ENCODE results near the gene CSAD.

Gene CSAD

DNA sequence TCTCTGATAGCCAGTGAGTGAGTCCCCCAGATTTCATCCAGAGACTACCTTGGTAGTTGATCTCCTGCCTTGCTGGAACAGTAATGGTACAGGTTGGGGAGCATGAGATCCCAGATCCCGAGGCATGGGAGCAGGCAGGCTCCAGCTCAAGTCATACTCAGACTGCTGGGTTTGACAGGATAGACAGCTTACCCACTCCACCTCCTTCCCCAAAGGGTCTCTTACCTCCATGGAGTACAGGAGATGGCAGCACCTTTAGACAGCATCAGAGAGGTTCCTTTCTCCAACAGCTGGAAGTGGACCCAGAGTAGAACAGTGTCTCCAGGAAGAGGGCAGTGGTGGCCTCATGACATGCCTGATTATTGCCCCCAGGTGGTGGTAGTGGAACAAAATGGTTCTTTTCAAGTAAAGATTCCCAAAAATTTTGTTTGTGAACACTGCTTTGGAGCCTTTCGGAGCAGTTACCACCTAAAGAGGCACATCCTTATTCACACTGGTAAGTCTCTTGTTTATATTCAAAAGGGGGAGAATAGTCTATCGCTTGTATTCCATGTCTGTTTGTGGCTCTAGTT is 4.9 kb upstream of the CSAD start:
- no peak for ATAC-seq
- TF ChIP-seq, protein P1, sequence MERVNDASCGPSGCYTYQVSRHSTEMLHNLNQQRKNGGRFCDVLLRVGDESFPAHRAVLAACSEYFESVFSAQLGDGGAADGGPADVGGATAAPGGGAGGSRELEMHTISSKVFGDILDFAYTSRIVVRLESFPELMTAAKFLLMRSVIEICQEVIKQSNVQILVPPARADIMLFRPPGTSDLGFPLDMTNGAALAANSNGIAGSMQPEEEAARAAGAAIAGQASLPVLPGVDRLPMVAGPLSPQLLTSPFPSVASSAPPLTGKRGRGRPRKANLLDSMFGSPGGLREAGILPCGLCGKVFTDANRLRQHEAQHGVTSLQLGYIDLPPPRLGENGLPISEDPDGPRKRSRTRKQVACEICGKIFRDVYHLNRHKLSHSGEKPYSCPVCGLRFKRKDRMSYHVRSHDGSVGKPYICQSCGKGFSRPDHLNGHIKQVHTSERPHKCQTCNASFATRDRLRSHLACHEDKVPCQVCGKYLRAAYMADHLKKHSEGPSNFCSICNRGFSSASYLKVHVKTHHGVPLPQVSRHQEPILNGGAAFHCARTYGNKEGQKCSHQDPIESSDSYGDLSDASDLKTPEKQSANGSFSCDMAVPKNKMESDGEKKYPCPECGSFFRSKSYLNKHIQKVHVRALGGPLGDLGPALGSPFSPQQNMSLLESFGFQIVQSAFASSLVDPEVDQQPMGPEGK (CRISPR knock-in tag; IDR thresholded peaks at IDR 0.05; ENCODE audit: borderline replicate concordance), result no peak
- TF ChIP-seq, protein P2, sequence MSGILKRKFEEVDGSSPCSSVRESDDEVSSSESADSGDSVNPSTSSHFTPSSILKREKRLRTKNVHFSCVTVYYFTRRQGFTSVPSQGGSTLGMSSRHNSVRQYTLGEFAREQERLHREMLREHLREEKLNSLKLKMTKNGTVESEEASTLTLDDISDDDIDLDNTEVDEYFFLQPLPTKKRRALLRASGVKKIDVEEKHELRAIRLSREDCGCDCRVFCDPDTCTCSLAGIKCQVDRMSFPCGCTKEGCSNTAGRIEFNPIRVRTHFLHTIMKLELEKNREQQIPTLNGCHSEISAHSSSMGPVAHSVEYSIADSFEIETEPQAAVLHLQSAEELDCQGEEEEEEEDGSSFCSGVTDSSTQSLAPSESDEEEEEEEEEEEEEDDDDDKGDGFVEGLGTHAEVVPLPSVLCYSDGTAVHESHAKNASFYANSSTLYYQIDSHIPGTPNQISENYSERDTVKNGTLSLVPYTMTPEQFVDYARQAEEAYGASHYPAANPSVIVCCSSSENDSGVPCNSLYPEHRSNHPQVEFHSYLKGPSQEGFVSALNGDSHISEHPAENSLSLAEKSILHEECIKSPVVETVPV (CRISPR knock-in tag; IDR thresholded peaks at IDR 0.05), result no peak
- TF ChIP-seq ZC3H10 (CRISPR knock-in tag; IDR thresholded peaks at IDR 0.05) (no peak), ZFP3 (CRISPR knock-in tag; IDR thresholded peaks at IDR 0.05) (no peak), BACH2 (CRISPR knock-in tag; IDR thresholded peaks at IDR 0.05; ENCODE audit: borderline replicate concordance) (no peak), SNAI2 (CRISPR knock-in tag; IDR thresholded peaks at IDR 0.05) (no peak), TOX (CRISPR knock-in tag; IDR thresholded peaks at IDR 0.05; ENCODE audit: borderline replicate concordance) (no peak), TCF4 (CRISPR knock-in tag; IDR thresholded peaks at IDR 0.05; ENCODE audit: borderline replicate concordance) (no peak), RARB (CRISPR knock-in tag; IDR thresholded peaks at IDR 0.05) (no peak), PPARA (CRISPR knock-in tag; IDR thresholded peaks at IDR 0.05; ENCODE audit: borderline replicate concordance) (no peak), ZNF565 (CRISPR knock-in tag; conservative IDR thresholded peaks at IDR 0.05; ENCODE audit: low read depth) (no peak), GLIS3 (CRISPR knock-in tag; IDR thresholded peaks at IDR 0.05) (no peak), ZFP30 (CRISPR knock-in tag; IDR thresholded peaks at IDR 0.05) (no peak), ESRRG (CRISPR knock-in tag; IDR thresholded peaks at IDR 0.05) (no peak), CSDC2 (CRISPR knock-in tag; IDR thresholded peaks at IDR 0.05) (no peak), ARNTL (CRISPR knock-in tag; IDR thresholded peaks at IDR 0.05; ENCODE audit: borderline replicate concordance, low read depth) (no peak)
- TF ChIP-seq, protein P3, sequence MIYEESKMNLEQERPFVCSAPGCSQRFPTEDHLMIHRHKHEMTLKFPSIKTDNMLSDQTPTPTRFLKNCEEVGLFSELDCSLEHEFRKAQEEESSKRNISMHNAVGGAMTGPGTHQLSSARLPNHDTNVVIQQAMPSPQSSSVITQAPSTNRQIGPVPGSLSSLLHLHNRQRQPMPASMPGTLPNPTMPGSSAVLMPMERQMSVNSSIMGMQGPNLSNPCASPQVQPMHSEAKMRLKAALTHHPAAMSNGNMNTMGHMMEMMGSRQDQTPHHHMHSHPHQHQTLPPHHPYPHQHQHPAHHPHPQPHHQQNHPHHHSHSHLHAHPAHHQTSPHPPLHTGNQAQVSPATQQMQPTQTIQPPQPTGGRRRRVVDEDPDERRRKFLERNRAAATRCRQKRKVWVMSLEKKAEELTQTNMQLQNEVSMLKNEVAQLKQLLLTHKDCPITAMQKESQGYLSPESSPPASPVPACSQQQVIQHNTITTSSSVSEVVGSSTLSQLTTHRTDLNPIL (CRISPR knock-in tag; IDR thresholded peaks at IDR 0.05; ENCODE audit: low read depth), result no peak
- TF ChIP-seq, protein P4, sequence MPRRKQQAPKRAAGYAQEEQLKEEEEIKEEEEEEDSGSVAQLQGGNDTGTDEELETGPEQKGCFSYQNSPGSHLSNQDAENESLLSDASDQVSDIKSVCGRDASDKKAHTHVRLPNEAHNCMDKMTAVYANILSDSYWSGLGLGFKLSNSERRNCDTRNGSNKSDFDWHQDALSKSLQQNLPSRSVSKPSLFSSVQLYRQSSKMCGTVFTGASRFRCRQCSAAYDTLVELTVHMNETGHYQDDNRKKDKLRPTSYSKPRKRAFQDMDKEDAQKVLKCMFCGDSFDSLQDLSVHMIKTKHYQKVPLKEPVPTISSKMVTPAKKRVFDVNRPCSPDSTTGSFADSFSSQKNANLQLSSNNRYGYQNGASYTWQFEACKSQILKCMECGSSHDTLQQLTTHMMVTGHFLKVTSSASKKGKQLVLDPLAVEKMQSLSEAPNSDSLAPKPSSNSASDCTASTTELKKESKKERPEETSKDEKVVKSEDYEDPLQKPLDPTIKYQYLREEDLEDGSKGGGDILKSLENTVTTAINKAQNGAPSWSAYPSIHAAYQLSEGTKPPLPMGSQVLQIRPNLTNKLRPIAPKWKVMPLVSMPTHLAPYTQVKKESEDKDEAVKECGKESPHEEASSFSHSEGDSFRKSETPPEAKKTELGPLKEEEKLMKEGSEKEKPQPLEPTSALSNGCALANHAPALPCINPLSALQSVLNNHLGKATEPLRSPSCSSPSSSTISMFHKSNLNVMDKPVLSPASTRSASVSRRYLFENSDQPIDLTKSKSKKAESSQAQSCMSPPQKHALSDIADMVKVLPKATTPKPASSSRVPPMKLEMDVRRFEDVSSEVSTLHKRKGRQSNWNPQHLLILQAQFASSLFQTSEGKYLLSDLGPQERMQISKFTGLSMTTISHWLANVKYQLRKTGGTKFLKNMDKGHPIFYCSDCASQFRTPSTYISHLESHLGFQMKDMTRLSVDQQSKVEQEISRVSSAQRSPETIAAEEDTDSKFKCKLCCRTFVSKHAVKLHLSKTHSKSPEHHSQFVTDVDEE (CRISPR knock-in tag; IDR thresholded peaks at IDR 0.05), result no peak
- TF ChIP-seq, protein P5, sequence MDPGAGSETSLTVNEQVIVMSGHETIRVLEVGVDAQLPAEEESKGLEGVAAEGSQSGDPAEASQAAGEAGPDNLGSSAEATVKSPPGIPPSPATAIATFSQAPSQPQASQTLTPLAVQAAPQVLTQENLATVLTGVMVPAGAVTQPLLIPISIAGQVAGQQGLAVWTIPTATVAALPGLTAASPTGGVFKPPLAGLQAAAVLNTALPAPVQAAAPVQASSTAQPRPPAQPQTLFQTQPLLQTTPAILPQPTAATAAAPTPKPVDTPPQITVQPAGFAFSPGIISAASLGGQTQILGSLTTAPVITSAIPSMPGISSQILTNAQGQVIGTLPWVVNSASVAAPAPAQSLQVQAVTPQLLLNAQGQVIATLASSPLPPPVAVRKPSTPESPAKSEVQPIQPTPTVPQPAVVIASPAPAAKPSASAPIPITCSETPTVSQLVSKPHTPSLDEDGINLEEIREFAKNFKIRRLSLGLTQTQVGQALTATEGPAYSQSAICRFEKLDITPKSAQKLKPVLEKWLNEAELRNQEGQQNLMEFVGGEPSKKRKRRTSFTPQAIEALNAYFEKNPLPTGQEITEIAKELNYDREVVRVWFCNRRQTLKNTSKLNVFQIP (CRISPR knock-in tag; IDR thresholded peaks at IDR 0.05; ENCODE audit: borderline replicate concordance, low read depth), result no peak

DNA sequence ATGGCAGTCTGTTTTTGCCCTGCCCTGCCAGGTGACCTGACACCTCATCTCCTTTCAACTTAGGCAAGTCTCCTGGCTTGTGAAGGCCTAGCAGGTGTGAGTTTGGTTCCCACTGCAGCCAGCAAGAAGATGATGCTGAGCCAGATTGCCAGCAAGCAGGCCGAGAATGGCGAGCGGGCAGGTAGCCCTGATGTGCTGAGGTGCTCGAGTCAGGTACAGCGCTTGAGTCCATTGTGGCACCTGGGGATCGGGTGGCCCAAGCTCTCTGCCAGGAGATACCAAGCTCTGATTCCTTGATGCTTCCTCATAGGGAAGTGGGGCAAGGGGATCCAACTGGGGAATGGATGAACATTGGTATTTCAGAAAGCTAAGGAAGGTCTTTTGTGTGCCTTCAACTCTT is 4.1 kb upstream of the CSAD start:
- no peak for ATAC-seq
- TF ChIP-seq, protein P1 (CRISPR knock-in tag; IDR thresholded peaks at IDR 0.05; ENCODE audit: borderline replicate concordance), result no peak
- TF ChIP-seq ZNF70 (CRISPR knock-in tag; IDR thresholded peaks at IDR 0.05) (no peak), PPARA (CRISPR knock-in tag; IDR thresholded peaks at IDR 0.05; ENCODE audit: borderline replicate concordance) (no peak), SNAI2 (CRISPR knock-in tag; IDR thresholded peaks at IDR 0.05) (no peak), ZC3H10 (CRISPR knock-in tag; IDR thresholded peaks at IDR 0.05) (no peak), ZNF8 (CRISPR knock-in tag; IDR thresholded peaks at IDR 0.05) (no peak), RARB (CRISPR knock-in tag; IDR thresholded peaks at IDR 0.05) (no peak), ISL1 (CRISPR knock-in tag; IDR thresholded peaks at IDR 0.05) (no peak), ZFP30 (CRISPR knock-in tag; IDR thresholded peaks at IDR 0.05) (no peak)
- TF ChIP-seq, protein P2 (CRISPR knock-in tag; IDR thresholded peaks at IDR 0.05), result no peak
- TF ChIP-seq, protein P3 (CRISPR knock-in tag; IDR thresholded peaks at IDR 0.05; ENCODE audit: low read depth), result no peak
- TF ChIP-seq, protein P4 (CRISPR knock-in tag; IDR thresholded peaks at IDR 0.05), result no peak

All from SK-N-SH treated with all-trans-retinoic acid at 6 μM for 48 hours (cell line).